ENCODE measurements around the gene AMACR. TPM values are rescaled to one million over a fixed set of nuclear protein-coding genes. Genes with fewer than 3 reads are reported as not detected.
A peak's percentile ranks its signal among the peaks of the same experiment; 100 is the strongest.

AMACR gene
- total and polyA plus RNA-seq, 2 donors from 2014 or later, result 155 to 291 TPM

GRCh38 chr5:33994845-33995244 is 13.0 kb downstream of the AMACR start:
- Histone ChIP-seq H3K27ac (ENCODE audit: low read depth in 2 of 2, low read length in 2 of 2) (no peak overlapping the region), H3K4me1 (ENCODE audit: control insufficient read depth in 2 of 3, insufficient read depth in 2 of 3, low read depth in 1 of 3, low read length in 3 of 3) (peaks cover 0 to 5% (median 5%) of the 10 kb centered on the region in 3 donors), H3K4me3 (ENCODE audit: low read length in 3 of 3) (no peak overlapping the region), H3K9ac (ENCODE audit: low read length in 3 of 3) (no peak overlapping the region), H3K27me3 (ENCODE audit: control insufficient read depth, insufficient read depth, low read length) (no peaks in the 10 kb centered on the region), H3K36me3 (ENCODE audit: control insufficient read depth in 2 of 3, insufficient read depth in 3 of 3, low read length in 3 of 3) (peaks cover 0 to 22% (median 15%) of the 10 kb centered on the region in 3 donors), H3K9me3 (ENCODE audit: control insufficient read depth in 2 of 3, insufficient read depth in 1 of 3, low read length in 3 of 3) (no peaks in the 10 kb centered on the region)
- DNase-seq, result no peak
- intact Hi-C loops (cut with DNase I), result no loop called here
- no peak for FAIRE-seq
- peak; percentile 8 for TF ChIP-seq CTCF (IDR thresholded peaks at IDR 0.05; ENCODE audit: borderline replicate concordance, extremely low read depth, insufficient read depth)

GRCh38 chr5:33992864-33993263 is 15.0 kb downstream of the AMACR start:
- Histone ChIP-seq H3K36me3 (ENCODE audit: control insufficient read depth in 2 of 3, insufficient read depth in 3 of 3, low read length in 3 of 3) (peaks cover 4 to 29% (median 24%) of the 10 kb centered on the region in 3 donors), H3K9ac (ENCODE audit: low read length in 3 of 3) (no peak overlapping the region), H3K4me1 (ENCODE audit: control insufficient read depth in 2 of 3, insufficient read depth in 2 of 3, low read depth in 1 of 3, low read length in 3 of 3) (peaks cover 0 to 5% (median 5%) of the 10 kb centered on the region in 3 donors), H3K9me3 (ENCODE audit: control insufficient read depth in 2 of 3, insufficient read depth in 1 of 3, low read length in 3 of 3) (no peaks in the 10 kb centered on the region), H3K27ac (ENCODE audit: low read depth in 2 of 2, low read length in 2 of 2) (no peak overlapping the region), H3K4me3 (ENCODE audit: low read length in 3 of 3) (no peak overlapping the region), H3K27me3 (ENCODE audit: control insufficient read depth, insufficient read depth, low read length) (no peaks in the 10 kb centered on the region)
- FAIRE-seq (no peak), DNase-seq (no peak)
- intact Hi-C loops (cut with DNase I), result no loop called here
- TF ChIP-seq CTCF (IDR thresholded peaks at IDR 0.05; ENCODE audit: borderline replicate concordance, extremely low read depth, insufficient read depth), result no peak

GRCh38 chr5:33985447-33985846 is 22.4 kb downstream of the AMACR start:
- Histone ChIP-seq H3K4me3 (ENCODE audit: low read length in 3 of 3) (peak overlapping the region in 1 of 3 donors; percentile 3), H3K27me3 (ENCODE audit: control insufficient read depth, insufficient read depth, low read length) (no peaks in the 10 kb centered on the region), H3K36me3 (ENCODE audit: control insufficient read depth in 2 of 3, insufficient read depth in 3 of 3, low read length in 3 of 3) (peaks cover 7 to 27% (median 9%) of the 10 kb centered on the region in 3 donors), H3K4me1 (ENCODE audit: control insufficient read depth in 2 of 3, insufficient read depth in 2 of 3, low read depth in 1 of 3, low read length in 3 of 3) (no peaks in the 10 kb centered on the region), H3K9ac (ENCODE audit: low read length in 3 of 3) (no peak overlapping the region), H3K27ac (ENCODE audit: low read depth in 2 of 2, low read length in 2 of 2) (no peak overlapping the region), H3K9me3 (ENCODE audit: control insufficient read depth in 2 of 3, insufficient read depth in 1 of 3, low read length in 3 of 3) (peaks cover 0 to 6% (median 0%) of the 10 kb centered on the region in 3 donors)
- intact Hi-C loops (cut with DNase I), result no loop called here
- DNase-seq, result no peak
- TF ChIP-seq CTCF (IDR thresholded peaks at IDR 0.05; ENCODE audit: borderline replicate concordance, extremely low read depth, insufficient read depth), result no peak
- FAIRE-seq, result no peak

- peaks cover 7 to 27% (median 9%) of the 10 kb centered on the region in 3 donors for H3K36me3 ChIP-seq (ENCODE audit: control insufficient read depth in 2 of 3, insufficient read depth in 3 of 3, low read length in 3 of 3)
- no peak within 1 kb of the TSS for H3K27ac ChIP-seq (ENCODE audit: low read depth in 2 of 2, low read length in 2 of 2)
- H3K4me1 ChIP-seq (ENCODE audit: control insufficient read depth in 2 of 3, insufficient read depth in 2 of 3, low read depth in 1 of 3, low read length in 3 of 3), result no peaks in the 10 kb centered on the region
- intact Hi-C loops (cut with DNase I), result no loop called here
- H3K9me3 ChIP-seq (ENCODE audit: control insufficient read depth in 2 of 3, insufficient read depth in 1 of 3, low read length in 3 of 3), result peaks cover 0 to 6% (median 0%) of the 10 kb centered on the region in 3 donors
- H3K27me3 ChIP-seq (ENCODE audit: control insufficient read depth, insufficient read depth, low read length), result no peaks in the 10 kb centered on the region
- no peak for DNase-seq
- H3K4me3 ChIP-seq (ENCODE audit: low read length in 3 of 3), result peak within 1 kb of the TSS in 1 of 3 donors; percentile 3
- FAIRE-seq, result no peak
- no peak for TF ChIP-seq CTCF (IDR thresholded peaks at IDR 0.05; ENCODE audit: borderline replicate concordance, extremely low read depth, insufficient read depth)
- no peak within 1 kb of the TSS for H3K9ac ChIP-seq (ENCODE audit: low read length in 3 of 3)
Observed at GRCh38 chr5:33984671-33985124, 23.2 kb downstream of the AMACR start, which contains the start of gene SLC45A2. Gene SLC45A2 (minus strand): TSS chr5:33984693. CDS start chr5:33984583, 110 bp downstream.
